ENCODE results near the gene SCART1.
"Not testable (repeated sequence)": the region's sequence is repeated elsewhere in the genome, so short reads cannot be mapped to it uniquely, and the experiment has no call there.

The SCART1 gene

GRCh38 chr10:133467286-133467911 lies 13.7 kb downstream of the SCART1 start:
- in situ Hi-C loops (cut with HindIII; ENCODE audit: low sequenced_read_pairs): no loop called here

GRCh38 chr10:133469205-133469604 lies 15.5 kb downstream of the SCART1 start:
- in situ Hi-C loops (cut with HindIII; ENCODE audit: low sequenced_read_pairs): not testable (repeated sequence)

GRCh38 chr10:133471300-133472109 lies 17.8 kb downstream of the SCART1 start:
- in situ Hi-C loops (cut with HindIII; ENCODE audit: low sequenced_read_pairs): no loop called here

GRCh38 chr10:133473270-133473669 lies 19.5 kb downstream of the SCART1 start:
- in situ Hi-C loops (cut with HindIII; ENCODE audit: low sequenced_read_pairs): no loop called here

GRCh38 chr10:133474027-133474426 lies 20.3 kb downstream of the SCART1 start:
- in situ Hi-C loops (cut with HindIII; ENCODE audit: low sequenced_read_pairs): no loop called here

- in situ Hi-C loops (cut with HindIII; ENCODE audit: low sequenced_read_pairs): no loop called here
Measured at GRCh38 chr10:133474665-133475424, 21.1 kb downstream of the SCART1 start.

- in situ Hi-C loops (cut with HindIII; ENCODE audit: low sequenced_read_pairs): no loop called here
Measured at GRCh38 chr10:133475425-133475734, 21.6 kb downstream of the SCART1 start.

GRCh38 chr10:133475821-133476640 lies 22.3 kb downstream of the SCART1 start:
- in situ Hi-C loops (cut with HindIII; ENCODE audit: low sequenced_read_pairs): no loop called here

GRCh38 chr10:133476641-133476990 lies 22.9 kb downstream of the SCART1 start:
- in situ Hi-C loops (cut with HindIII; ENCODE audit: low sequenced_read_pairs): no loop called here

- in situ Hi-C loops (cut with HindIII; ENCODE audit: low sequenced_read_pairs): no loop called here
Measured at GRCh38 chr10:133481086-133481643, 27.4 kb downstream of the SCART1 start.

GRCh38 chr10:133481657-133482056 lies 27.9 kb downstream of the SCART1 start:
- in situ Hi-C loops (cut with HindIII; ENCODE audit: low sequenced_read_pairs): no loop called here

GRCh38 chr10:133484818-133485217 lies 31.1 kb downstream of the SCART1 start:
- in situ Hi-C loops (cut with HindIII; ENCODE audit: low sequenced_read_pairs): no loop called here

GRCh38 chr10:133487085-133487484 lies 33.3 kb downstream of the SCART1 start:
- in situ Hi-C loops (cut with HindIII; ENCODE audit: low sequenced_read_pairs): no loop called here

GRCh38 chr10:133488354-133488753 lies 34.6 kb downstream of the SCART1 start:
- in situ Hi-C loops (cut with HindIII; ENCODE audit: low sequenced_read_pairs): no loop called here

GRCh38 chr10:133489816-133490588 lies 36.3 kb downstream of the SCART1 start:
- in situ Hi-C loops (cut with HindIII; ENCODE audit: low sequenced_read_pairs): no loop called here

GRCh38 chr10:133493562-133493961 lies 39.8 kb downstream of the SCART1 start:
- in situ Hi-C loops (cut with HindIII; ENCODE audit: low sequenced_read_pairs): not testable (repeated sequence)

GRCh38 chr10:133497363-133497762 lies 43.6 kb downstream of the SCART1 start:
- in situ Hi-C loops (cut with HindIII; ENCODE audit: low sequenced_read_pairs): not testable (repeated sequence)

- in situ Hi-C loops (cut with HindIII; ENCODE audit: low sequenced_read_pairs): not testable (repeated sequence)
Measured at GRCh38 chr10:133499176-133499575, 45.4 kb downstream of the SCART1 start.

GRCh38 chr10:133500897-133501296 lies 47.2 kb downstream of the SCART1 start:
- in situ Hi-C loops (cut with HindIII; ENCODE audit: low sequenced_read_pairs): not testable (repeated sequence)

GRCh38 chr10:133509700-133510099 lies 56.0 kb downstream of the SCART1 start:
- in situ Hi-C loops (cut with HindIII; ENCODE audit: low sequenced_read_pairs): no loop called here
